Measurements from ENCODE around the gene EXOC4.
"Not testable (repeated sequence)": the region's sequence is repeated elsewhere in the genome, so short reads cannot be mapped to it uniquely, and the experiment has no call there.

The EXOC4 gene

GRCh38 chr7:133313575-133313974, 60.7 kb downstream of the EXOC4 start:
- no peak for DNase-seq (ENCODE audit: low read depth in 2 of 3, low spot score in 1 of 3)

- no peak for DNase-seq (ENCODE audit: low read depth in 2 of 3, low spot score in 1 of 3)
These were observed 61.2 kb downstream of the EXOC4 start for GRCh38 chr7:133314084-133314483.

GRCh38 chr7:133315332-133316040, 62.6 kb downstream of the EXOC4 start:
- DNase-seq (ENCODE audit: low read depth in 2 of 3, low spot score in 1 of 3) = no peak

GRCh38 chr7:133319842-133320241, 67.0 kb downstream of the EXOC4 start:
- DNase-seq (ENCODE audit: low read depth in 2 of 3, low spot score in 1 of 3) = no peak

- DNase-seq (ENCODE audit: low read depth in 2 of 3, low spot score in 1 of 3) = no peak
These were observed 68.0 kb downstream of the EXOC4 start for GRCh38 chr7:133320891-133321290.

- not testable (repeated sequence) for DNase-seq (ENCODE audit: low read depth in 2 of 3, low spot score in 1 of 3)
These were observed 68.5 kb downstream of the EXOC4 start for GRCh38 chr7:133321366-133321765.

- not testable (repeated sequence) for DNase-seq (ENCODE audit: low read depth in 2 of 3, low spot score in 1 of 3)
These were observed 73.9 kb downstream of the EXOC4 start for GRCh38 chr7:133326745-133327144.

- DNase-seq (ENCODE audit: low read depth in 2 of 3, low spot score in 1 of 3) = not testable (repeated sequence)
These were observed 75.1 kb downstream of the EXOC4 start for GRCh38 chr7:133328021-133328420.

GRCh38 chr7:133330085-133330484, 77.2 kb downstream of the EXOC4 start:
- DNase-seq (ENCODE audit: low read depth in 2 of 3, low spot score in 1 of 3) = no peak

- DNase-seq (ENCODE audit: low read depth in 2 of 3, low spot score in 1 of 3) = no peak
These were observed 79.0 kb downstream of the EXOC4 start for GRCh38 chr7:133331861-133332260.

GRCh38 chr7:133339772-133340171, 86.9 kb downstream of the EXOC4 start:
- DNase-seq (ENCODE audit: low read depth in 2 of 3, low spot score in 1 of 3) = no peak

- no peak for DNase-seq (ENCODE audit: low read depth in 2 of 3, low spot score in 1 of 3)
These were observed 91.4 kb downstream of the EXOC4 start for GRCh38 chr7:133344275-133344674.

- no peak for DNase-seq (ENCODE audit: low read depth in 2 of 3, low spot score in 1 of 3)
These were observed 93.0 kb downstream of the EXOC4 start for GRCh38 chr7:133345690-133346421.

GRCh38 chr7:133348250-133348649, 95.4 kb downstream of the EXOC4 start:
- no peak for DNase-seq (ENCODE audit: low read depth in 2 of 3, low spot score in 1 of 3)

- DNase-seq (ENCODE audit: low read depth in 2 of 3, low spot score in 1 of 3) = no peak
These were observed 96.2 kb downstream of the EXOC4 start for GRCh38 chr7:133349101-133349500.

GRCh38 chr7:133352430-133352829, 99.6 kb downstream of the EXOC4 start:
- DNase-seq (ENCODE audit: low read depth in 2 of 3, low spot score in 1 of 3) = no peak

GRCh38 chr7:133353775-133354174, 100.9 kb downstream of the EXOC4 start:
- no peak for DNase-seq (ENCODE audit: low read depth in 2 of 3, low spot score in 1 of 3)

- DNase-seq (ENCODE audit: low read depth in 2 of 3, low spot score in 1 of 3) = no peak
These were observed 101.9 kb downstream of the EXOC4 start for GRCh38 chr7:133354546-133355324.

GRCh38 chr7:133355325-133355708, 102.4 kb downstream of the EXOC4 start:
- no peak for DNase-seq (ENCODE audit: low read depth in 2 of 3, low spot score in 1 of 3)

- DNase-seq (ENCODE audit: low read depth in 2 of 3, low spot score in 1 of 3) = no peak
These were observed 102.9 kb downstream of the EXOC4 start for GRCh38 chr7:133355822-133356221.

GRCh38 chr7:133358708-133359107, 105.8 kb downstream of the EXOC4 start:
- no peak for DNase-seq (ENCODE audit: low read depth in 2 of 3, low spot score in 1 of 3)

- no peak for DNase-seq (ENCODE audit: low read depth in 2 of 3, low spot score in 1 of 3)
These were observed 106.6 kb downstream of the EXOC4 start for GRCh38 chr7:133359449-133359848.

Measured in stimulated activated CD4-positive, alpha-beta T cell treated with anti-CD3 and anti-CD28 coated beads, Interleukin-12 subunit alpha, Interleukin-12 subunit beta, amount 100 ng/mL, for 48 hours (primary cell).